SKM-1 (cell line): ENCODE results near the gene CCDC183.
"Not testable (repeated sequence)": the region's sequence is repeated elsewhere in the genome, so short reads cannot be mapped to it uniquely, and the experiment has no call there.

Source experiments
- DNase-seq: peaks from one replicate; lab custom pipeline; 2025; ENCODE audit not compliant: unreplicated experiment; lab: John Stamatoyannopoulos, UW

Gene CCDC183

DNA sequence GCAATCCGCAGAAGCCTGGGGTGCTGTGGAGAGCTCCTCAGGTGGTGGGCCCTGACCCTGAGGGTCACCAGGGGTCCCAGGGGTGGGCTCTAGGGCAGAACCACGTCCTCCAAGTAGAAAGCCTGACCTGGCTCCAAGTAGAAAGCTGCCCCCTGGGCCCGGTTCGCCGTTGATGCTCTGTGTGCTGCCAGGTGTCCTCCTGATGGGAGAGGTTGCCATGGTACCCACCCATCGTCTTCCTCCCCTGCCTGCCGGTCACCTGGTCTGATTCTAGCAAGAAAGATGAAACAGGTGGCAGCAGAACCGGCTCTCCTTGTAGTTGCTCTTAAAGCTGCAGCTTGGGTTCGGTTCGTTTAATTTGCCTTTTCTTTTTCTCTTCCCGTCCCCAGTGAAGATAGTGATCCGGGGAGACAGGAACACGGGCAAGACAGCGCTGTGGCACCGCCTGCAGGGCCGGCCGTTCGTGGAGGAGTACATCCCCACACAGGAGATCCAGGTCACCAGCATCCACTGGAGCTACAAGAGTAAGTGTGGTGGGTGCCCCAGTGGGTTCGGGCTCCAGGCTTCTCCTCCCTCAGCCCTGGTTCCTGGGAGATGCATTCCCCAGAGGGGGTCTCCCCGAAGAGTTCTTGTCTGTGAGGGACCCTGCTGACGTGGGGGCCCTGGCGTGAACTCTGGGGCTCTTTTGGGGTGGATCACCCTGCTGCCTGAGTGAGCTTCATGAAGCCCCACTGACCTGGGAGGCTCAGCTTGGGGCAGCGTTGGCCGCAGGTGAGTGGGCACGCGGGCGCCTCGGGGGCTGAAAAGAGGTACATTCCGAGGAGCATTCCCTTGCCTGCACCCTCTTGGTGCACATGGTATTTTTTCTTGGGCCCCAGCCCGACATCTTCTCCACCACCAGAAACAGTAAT, 27.3 kb downstream of the CCDC183 start:
- DNase-seq = no peak

DNA sequence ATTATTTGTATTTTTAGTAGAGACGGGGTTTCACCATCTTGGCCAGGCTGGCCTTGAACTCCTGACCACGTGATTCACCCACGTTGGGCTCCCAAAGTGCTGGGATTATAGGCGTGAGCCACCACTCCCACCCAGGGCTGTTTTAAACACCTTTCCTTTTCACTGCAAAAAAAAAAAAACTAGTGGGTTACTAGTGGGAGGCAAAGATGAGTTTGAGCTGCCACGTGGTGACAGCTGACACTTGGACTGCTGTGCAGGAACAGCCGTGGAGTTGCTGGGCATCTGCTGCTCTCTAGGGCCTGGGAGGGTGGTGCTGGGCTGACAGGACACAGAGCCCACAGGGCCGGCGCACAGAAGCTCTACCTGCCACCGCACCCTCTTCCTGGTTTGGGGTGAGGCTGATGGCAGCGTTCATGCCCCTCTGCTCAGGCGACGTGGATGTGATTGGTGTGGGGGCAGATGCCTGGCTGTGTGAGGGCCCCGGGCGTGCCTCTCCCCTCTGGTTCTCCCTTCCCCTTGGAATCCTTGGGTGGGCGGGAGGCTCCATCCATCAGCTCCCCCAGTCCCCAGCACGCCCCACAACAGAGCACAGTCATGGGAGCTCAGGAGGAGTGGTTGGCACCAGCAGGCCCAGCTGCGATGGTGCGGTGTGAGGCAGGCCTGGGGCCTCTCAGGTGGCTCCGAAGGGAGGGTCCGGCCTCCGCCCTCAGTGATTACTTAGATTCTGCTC, 28.5 kb downstream of the CCDC183 start:
- DNase-seq = no peak

GRCh38 chr9:136825295-136826187, 29.4 kb downstream of the CCDC183 start:
- DNase-seq = no peak

DNA sequence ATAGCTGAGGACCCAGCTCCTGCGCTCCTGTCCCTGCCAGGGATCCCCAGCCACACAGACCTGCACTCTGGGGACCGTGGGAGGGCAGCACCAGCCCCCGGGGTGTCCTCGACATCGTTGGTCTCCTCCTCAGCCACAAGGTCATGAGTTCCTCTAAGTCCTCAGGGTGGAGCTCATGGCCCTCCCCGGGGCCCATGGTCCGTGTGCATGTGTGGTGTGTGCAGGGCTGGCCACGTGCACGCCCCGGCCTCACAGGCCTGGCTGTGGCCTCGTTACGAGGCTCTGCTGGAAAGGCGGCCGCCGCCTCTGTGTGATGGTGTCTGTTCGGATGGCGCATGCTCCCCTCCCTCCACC, 30.0 kb downstream of the CCDC183 start:
- DNase-seq = no peak

- no peak for DNase-seq
Measured at GRCh38 chr9:136826703-136827582, 30.8 kb downstream of the CCDC183 start.

GRCh38 chr9:136827794-136828473, 31.8 kb downstream of the CCDC183 start:
- DNase-seq = no peak

GRCh38 chr9:136828474-136829140, 32.5 kb downstream of the CCDC183 start:
- no peak for DNase-seq

- no peak for DNase-seq
Measured at GRCh38 chr9:136829412-136829811, 33.3 kb downstream of the CCDC183 start.

DNA sequence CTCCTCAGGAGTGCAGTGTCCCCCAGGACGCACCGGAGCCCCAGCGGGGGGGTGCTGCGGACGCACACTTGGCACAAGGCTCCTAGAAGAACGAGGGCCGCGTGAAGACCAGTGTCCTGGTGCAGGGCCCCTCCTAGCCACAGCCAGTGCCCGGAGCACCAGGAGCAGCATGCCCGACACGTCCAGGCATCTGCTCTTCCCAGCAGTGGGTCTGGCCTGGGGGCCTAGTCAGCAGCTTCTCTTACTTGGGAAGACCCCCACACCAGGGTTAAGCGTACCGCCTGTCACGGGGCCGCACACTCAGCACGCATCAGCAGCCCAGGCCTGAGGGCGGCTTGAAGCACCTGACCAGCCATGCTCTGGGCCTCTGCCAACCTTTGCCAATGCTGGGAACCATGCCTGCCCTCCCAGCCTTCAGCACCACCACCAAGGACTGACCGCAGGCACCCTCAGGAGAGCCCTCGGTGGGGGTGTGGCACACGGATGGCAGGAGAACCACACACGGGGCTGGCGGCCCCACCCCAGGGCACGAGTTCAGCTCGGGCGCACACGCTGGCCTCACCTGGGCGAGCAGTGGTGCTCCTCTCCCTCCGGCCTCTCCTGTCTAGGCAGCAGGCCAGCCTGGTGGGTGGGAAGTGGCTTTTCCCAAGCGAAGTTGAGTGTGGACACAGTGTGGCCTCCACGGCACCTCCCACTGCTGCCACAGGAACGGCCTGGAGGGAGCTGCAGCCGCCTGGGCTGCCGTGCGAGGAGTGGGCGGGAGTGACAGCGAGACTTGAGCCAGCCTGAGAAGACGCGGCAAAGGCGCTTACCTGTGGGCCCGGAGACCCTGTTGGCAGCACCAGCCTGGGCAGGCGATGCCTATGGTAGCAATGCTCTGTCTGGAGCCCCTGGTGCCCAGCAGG, 34.1 kb downstream of the CCDC183 start:
- no peak for DNase-seq

GRCh38 chr9:136831002-136831719, 35.0 kb downstream of the CCDC183 start:
- no peak for DNase-seq

DNA sequence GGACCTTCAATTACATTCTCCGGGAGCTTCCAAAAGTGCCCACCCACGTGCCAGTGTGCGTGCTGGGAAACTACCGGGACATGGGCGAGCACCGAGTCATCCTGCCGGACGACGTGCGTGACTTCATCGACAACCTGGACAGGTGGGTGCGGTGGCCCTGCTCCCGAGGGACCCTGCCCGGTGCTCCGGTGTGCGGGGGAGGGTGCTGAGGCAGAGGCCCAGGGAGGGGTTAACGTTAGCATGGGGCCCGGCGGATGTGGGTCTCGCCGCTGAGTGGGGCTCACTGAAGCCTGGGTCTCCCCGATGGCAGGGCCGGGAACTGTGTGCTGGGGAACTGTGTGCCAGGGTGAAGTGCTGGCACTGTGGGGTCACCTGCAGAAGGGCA, 35.6 kb downstream of the CCDC183 start:
- no peak for DNase-seq

DNA sequence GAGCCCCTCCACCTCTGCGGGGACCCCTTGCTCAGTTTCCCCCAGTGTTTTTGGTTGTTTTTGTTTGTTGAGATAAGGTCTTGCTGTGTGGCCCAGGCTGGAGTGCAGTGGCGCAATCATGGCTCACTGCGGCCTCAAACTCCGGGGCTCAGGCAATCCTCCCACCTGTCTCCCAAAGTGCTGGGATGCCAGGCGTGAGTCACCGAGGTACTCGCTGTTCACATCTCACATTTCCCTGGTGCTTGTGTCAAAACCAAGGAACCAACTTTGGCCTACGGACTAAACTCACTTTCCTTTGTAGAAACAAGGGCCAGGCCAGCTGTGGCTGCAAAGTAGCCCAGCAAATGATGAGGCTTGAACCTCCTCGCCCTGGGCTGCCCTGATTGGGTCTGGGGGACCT, 36.4 kb downstream of the CCDC183 start:
- DNase-seq = no peak

GRCh38 chr9:136833381-136834048, 37.4 kb downstream of the CCDC183 start:
- DNase-seq = not testable (repeated sequence)

DNA sequence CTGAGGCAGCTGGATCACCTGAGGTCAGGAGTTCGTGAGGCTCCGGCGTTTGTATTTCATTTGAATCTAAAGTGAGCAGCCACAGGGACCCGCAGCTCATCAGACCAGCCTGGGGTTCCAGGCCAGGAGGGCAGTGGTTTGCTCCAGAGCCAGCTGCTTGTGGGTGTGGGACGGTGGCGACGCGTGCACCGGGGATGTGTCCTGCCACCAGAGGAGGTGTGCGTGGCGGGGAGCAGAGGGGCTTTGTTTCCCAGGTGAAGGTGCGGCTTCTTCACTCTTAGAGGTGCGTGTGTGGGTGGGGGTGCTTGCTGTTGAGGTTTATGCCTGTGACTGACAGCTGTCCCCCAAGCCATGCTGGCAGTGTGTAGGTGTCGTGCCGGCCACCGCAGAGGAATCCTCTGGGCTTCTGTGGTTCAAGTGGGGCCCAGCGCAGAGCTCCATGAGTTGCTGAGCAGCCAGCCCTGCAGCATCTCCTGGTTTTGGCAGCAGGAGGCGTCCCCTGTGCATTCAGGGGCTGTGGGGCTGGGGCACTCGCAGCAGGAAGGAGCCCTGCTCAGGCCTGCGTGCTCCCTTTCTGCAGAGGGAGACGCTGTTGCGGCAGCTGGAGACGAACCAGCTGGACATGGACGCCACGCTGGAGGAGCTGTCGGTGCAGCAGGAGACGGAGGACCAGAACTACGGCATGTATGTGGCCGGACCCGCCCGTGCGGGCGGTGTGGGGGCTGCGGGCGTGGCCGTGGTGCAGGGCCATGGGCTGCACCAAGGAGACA, 39.2 kb downstream of the CCDC183 start:
- no peak for DNase-seq

DNA sequence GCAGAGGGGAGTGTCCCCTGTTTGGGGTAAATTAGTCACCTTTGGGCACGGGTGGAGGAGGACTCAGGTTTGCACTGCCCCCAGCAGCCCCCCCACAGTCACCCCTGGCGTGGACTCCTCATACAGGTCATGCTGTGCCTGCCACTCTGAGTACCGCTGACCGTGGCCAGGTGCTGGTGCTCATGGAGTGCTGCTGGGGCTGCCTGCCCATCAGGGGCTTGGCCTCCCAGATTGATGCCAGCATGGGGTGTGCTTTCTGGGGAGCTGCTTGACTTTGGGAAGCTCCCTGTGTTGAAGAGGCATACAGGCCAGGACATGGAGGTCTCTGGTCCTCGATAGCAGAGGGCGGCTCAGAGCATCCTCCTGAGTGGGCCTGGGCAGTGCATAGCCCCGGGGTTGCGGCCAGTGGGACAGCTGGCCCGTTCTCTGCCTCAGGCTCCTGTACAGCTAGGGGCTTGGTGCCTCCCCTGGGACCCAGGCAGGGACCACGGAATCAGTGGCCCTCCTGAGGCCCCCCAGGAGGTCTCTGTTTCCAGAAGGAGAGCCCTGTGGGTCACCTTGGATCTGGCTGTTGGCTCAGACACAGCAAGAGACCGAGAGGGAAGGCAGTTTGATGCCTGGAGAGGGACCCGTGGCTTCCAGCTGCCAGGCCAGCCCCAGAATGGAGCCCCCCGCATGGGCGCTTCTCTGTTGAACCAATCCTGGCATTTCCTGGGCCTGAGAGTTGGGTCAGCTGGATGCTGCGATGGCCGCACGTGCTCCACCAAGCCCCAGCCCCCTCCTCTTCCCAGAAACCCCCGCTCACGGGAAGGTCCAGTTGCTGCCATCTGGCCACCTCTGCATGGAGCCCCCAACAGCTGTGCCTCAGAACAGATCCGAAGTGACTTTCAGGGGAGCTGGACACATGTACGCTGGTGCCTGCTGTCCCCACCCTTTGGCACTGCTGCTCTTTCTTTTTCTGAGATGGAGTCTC, 40.1 kb downstream of the CCDC183 start:
- no peak for DNase-seq
